Ectodermal cell (in vitro differentiated cells): Measurements from ENCODE around the gene ITSN1.

Experiments
- H3K27ac ChIP-seq: 2 replicates; pipeline ENCODE4 v1.7.0; 2013; ENCODE audit warnings: mild to moderate bottlenecking, low read depth, low read length; ENCODE audit not compliant: insufficient read depth, poor library complexity, severe bottlenecking
- H3K27me3 ChIP-seq: 2 replicates; pipeline ENCODE4 v1.7.0; 2013; ENCODE audit warnings: mild to moderate bottlenecking, low read length; ENCODE audit not compliant: insufficient read depth, control insufficient read depth, poor library complexity, severe bottlenecking
- H3K36me3 ChIP-seq: one replicate; pipeline ENCODE4 v1.7.0; 2013; ENCODE audit warnings: low read length; ENCODE audit not compliant: control insufficient read depth, insufficient read depth
- H3K4me1 ChIP-seq: one replicate; pipeline ENCODE4 v1.7.0; 2013; ENCODE audit warnings: low read length; ENCODE audit not compliant: control insufficient read depth, insufficient read depth
- H3K4me3 ChIP-seq: 2 replicates; pipeline ENCODE4 v1.7.0; 2013; ENCODE audit warnings: low read depth, low read length, control low read depth; ENCODE audit not compliant: insufficient read depth
- H3K9me3 ChIP-seq: 2 replicates; pipeline ENCODE4 v1.7.0; 2013; ENCODE audit warnings: mild to moderate bottlenecking, low read length, moderate library complexity; ENCODE audit not compliant: control insufficient read depth
- WGBS, 2 experiments: methylation state at CpG; one replicate each; pipeline ENCODE4 v1.1.7; 2013; ENCODE audit warnings: missing lambda C conversion rate in 2 of 2; 5-methylcytosine and 5-hydroxymethylcytosine counted together

Gene ITSN1

DNA sequence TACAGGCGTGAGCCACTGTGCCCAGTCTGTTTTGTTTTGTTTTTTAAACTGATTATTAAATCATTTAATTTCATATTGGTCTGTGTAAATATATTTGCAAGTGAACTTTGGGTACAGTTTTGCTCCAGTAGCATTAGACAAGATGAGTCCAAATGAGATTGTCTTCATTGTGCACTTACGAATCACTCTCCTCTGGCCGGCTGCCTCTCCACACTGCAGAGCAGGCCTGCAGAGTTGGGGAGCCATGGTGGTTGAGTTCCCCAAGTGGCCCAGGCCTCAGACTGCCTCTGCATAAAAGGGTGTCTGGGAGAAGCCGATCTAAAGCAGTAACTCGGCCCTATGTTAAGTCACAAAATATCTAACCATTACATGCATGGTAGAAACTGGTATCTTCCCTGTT is 198.5 kb downstream of the ITSN1 start:
- peaks cover 18% of the 10 kb centered on the region for H3K36me3 ChIP-seq
- no peak overlapping the region for H3K4me3 ChIP-seq
- no peaks in the 10 kb centered on the region for H3K9me3 ChIP-seq
- no peaks in the 10 kb centered on the region for H3K27me3 ChIP-seq
- 95 to 99% methylated on average over 5 of the region's 5 CpGs for WGBS, 2 experiments
- peaks cover 14% of the 10 kb centered on the region for H3K4me1 ChIP-seq
- no peak overlapping the region for H3K27ac ChIP-seq

DNA sequence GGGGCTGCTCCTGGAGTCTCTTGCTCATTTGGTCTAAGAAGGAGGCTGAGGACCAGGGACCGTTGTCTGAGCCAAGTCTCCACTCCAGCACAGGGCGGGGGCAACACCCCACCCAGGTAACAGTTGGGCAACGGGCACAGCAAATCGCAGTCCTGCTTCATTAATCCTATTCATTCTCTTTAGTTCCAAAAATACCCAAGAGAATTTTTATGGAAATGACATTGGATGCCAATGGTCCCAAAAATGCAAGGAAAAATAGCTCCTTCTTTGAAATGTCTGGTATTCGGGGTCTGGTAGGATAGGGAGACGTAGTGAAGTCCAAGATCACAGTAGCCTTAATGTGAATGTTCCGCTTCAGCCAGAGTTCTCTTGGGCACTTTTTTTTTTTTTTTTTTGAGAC is 199.3 kb downstream of the ITSN1 start:
- H3K4me3 ChIP-seq: no peak overlapping the region
- 94 to 96% methylated on average over 7 of the region's 7 CpGs for WGBS, 2 experiments
- H3K9me3 ChIP-seq: no peaks in the 10 kb centered on the region
- H3K36me3 ChIP-seq: peaks cover 13% of the 10 kb centered on the region
- H3K27ac ChIP-seq: no peak overlapping the region
- peaks cover 14% of the 10 kb centered on the region for H3K4me1 ChIP-seq
- H3K27me3 ChIP-seq: no peaks in the 10 kb centered on the region

- H3K36me3 ChIP-seq: peaks cover 9% of the 10 kb centered on the region
- no peak overlapping the region for H3K4me3 ChIP-seq
- H3K27me3 ChIP-seq: no peaks in the 10 kb centered on the region
- H3K27ac ChIP-seq: peak overlapping the region; percentile 67
- WGBS, 2 experiments: 92 to 94% methylated on average over 6 of the region's 6 CpGs
- peaks cover 14% of the 10 kb centered on the region for H3K4me1 ChIP-seq
- no peaks in the 10 kb centered on the region for H3K9me3 ChIP-seq
These were observed 200.9 kb downstream of the ITSN1 start for GRCh38 chr21:33843216-33843615.

DNA sequence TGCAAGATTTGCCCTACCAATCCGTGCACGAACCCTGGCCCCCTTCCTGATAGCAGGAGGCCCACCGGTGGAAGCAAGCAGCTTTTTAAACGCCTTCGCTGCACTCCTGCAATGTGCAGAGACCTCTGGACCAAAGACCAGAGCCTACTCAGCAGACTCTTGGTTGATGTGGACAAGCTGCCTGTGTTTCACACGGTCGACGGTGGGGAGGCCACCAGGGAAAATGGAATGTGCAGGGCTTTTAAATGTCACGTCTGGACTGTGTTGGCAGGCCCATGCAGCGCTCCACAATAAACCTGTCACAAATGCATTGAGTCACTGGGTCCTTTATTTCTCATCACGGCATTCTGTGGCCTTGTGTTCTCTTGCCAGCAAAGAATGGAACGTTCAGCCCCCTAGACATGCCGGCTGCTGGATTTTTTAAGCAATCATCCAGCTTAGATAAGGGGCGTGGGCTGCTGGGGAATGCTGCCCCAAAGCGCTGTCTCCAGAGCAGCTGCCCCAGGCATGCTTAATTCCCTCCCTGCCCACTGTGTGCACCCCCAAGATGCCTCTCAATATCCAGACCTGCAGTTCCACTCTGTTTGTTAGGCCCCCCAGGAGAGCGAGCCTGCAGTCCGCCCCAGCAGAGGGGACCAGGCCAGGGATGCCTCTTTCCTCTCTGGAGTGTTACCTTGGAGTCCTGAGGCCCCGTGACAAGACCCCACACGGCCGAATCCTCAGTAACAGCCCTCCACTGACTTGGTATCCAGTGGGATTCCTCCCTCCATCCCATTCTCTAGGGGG is 202.0 kb downstream of the ITSN1 start:
- peaks cover under 1% of the 10 kb centered on the region for H3K36me3 ChIP-seq
- H3K9me3 ChIP-seq: no peaks in the 10 kb centered on the region
- WGBS, 2 experiments: 85 to 86% methylated on average over 20 of the region's 20 CpGs
- H3K4me3 ChIP-seq: no peak overlapping the region
- H3K4me1 ChIP-seq: peaks cover 14% of the 10 kb centered on the region
- peak overlapping the region; percentile 67 for H3K27ac ChIP-seq
- H3K27me3 ChIP-seq: no peaks in the 10 kb centered on the region

- WGBS, 2 experiments: 89 to 91% methylated on average over 6 of the region's 6 CpGs
- no peaks in the 10 kb centered on the region for H3K27me3 ChIP-seq
- no peak overlapping the region for H3K4me3 ChIP-seq
- no peaks in the 10 kb centered on the region for H3K9me3 ChIP-seq
- no peaks in the 10 kb centered on the region for H3K36me3 ChIP-seq
- H3K27ac ChIP-seq: peak overlapping the region; percentile 67
- H3K4me1 ChIP-seq: peaks cover 14% of the 10 kb centered on the region
These were observed 202.5 kb downstream of the ITSN1 start for GRCh38 chr21:33844890-33845205.

DNA sequence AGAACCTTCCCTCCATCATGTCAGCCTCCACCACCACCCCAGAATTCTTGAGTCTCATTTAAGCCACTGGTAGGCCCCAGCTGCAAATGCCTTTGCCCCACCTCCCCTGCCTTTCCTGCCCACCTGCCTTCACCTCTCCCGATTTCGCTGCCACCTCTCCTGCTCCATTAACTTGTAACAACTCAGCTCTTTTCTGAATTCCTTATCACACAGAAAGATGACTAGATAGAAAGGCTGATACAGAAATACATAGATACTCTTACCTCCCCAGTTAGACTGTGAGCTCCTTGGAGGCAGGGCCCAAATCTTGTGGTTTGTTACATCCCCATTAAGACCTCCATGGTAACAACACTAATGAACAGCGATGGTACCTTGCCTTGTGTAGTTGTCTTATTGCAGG is 203.8 kb downstream of the ITSN1 start:
- Histone ChIP-seq H3K27ac (no peak overlapping the region), H3K9me3 (no peaks in the 10 kb centered on the region), H3K36me3 (no peaks in the 10 kb centered on the region), H3K4me3 (no peak overlapping the region), H3K27me3 (no peaks in the 10 kb centered on the region), H3K4me1 (peaks cover 14% of the 10 kb centered on the region)
- WGBS, 2 experiments: 91 to 96% methylated on average over 3 of the region's 3 CpGs

DNA sequence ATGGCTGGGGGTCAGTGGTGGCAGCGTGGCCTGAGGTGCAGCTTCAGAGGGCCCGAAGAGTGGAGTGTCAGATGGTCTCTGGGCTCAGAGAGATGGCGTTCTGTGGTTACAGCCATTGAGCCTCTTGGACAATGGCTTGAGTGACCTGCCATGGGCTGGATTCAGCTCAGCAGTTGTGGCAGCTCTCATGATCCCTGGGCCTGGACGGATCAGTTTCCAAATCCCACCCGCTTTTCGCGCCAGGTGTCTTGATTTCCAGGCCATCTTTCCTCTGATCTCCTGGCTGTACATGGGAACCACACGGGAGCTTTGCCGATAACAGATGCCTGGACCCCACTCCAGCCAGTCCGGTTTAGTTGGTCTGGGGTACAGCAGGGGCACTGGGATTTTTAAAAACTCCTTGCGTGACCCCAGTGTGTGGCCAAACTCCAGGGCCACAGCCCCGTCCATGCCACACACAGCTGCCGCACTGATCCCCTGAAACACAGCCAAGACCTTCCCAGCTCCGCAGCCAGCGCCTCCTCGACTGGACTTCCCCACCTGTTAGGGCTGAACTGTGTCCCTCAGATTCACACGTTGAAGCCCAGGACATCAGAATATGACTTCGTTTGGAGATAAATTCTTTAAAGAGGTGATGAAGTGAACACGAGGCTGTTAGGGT is 205.4 kb downstream of the ITSN1 start:
- H3K4me3 ChIP-seq: no peak overlapping the region
- no peaks in the 10 kb centered on the region for H3K27me3 ChIP-seq
- WGBS, 2 experiments: 93 to 97% methylated on average over 19 of the region's 19 CpGs
- H3K9me3 ChIP-seq: no peaks in the 10 kb centered on the region
- no peak overlapping the region for H3K27ac ChIP-seq
- no peaks in the 10 kb centered on the region for H3K36me3 ChIP-seq
- H3K4me1 ChIP-seq: peaks cover 14% of the 10 kb centered on the region

GRCh38 chr21:33848249-33848953 is 206.1 kb downstream of the ITSN1 start:
- Histone ChIP-seq H3K36me3 (no peaks in the 10 kb centered on the region), H3K27ac (no peak overlapping the region), H3K4me1 (peaks cover 14% of the 10 kb centered on the region), H3K4me3 (no peak overlapping the region), H3K27me3 (no peaks in the 10 kb centered on the region), H3K9me3 (no peaks in the 10 kb centered on the region)
- WGBS, 2 experiments: 93 to 94% methylated on average over 17 of the region's 17 CpGs

DNA sequence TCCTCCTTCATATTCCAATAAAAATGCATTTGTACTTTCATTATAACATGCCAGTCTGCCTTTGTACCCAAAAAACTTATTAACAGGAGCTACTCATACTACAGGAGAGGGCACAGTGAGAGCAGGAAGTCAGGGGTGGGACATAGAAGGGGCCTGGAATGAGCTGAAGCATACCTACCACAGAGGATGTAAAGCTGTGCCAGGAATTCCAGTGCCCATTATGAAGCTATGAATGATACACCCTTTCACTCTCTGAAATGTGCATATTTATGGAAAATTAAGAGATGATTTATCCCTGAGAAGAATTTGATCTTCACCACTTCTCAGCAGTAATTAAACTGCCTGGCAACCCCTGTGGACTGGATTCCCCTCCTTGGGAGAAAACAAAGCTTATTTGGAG is 207.5 kb downstream of the ITSN1 start:
- Histone ChIP-seq H3K27me3 (no peaks in the 10 kb centered on the region), H3K9me3 (no peaks in the 10 kb centered on the region), H3K27ac (no peak overlapping the region), H3K36me3 (no peaks in the 10 kb centered on the region), H3K4me1 (peaks cover under 1% of the 10 kb centered on the region), H3K4me3 (no peak overlapping the region)

- 92% methylated on average over 11 of the region's 11 CpGs for WGBS, 2 experiments
- Histone ChIP-seq H3K27me3 (no peaks in the 10 kb centered on the region), H3K4me3 (no peak overlapping the region), H3K4me1 (no peaks in the 10 kb centered on the region), H3K36me3 (no peaks in the 10 kb centered on the region), H3K27ac (no peak overlapping the region), H3K9me3 (no peaks in the 10 kb centered on the region)
These were observed 208.1 kb downstream of the ITSN1 start for GRCh38 chr21:33850401-33850800.
